GM18873 (cell line): ENCODE data around the gene SLC45A3.

ENCODE experiments used
- ATAC-seq: cut with Tn5 transposase; IDR thresholded peaks from one replicate; pipeline ENCODE4 v1.9.1; 2021; ENCODE audit warnings: mild to moderate bottlenecking, moderate library complexity, moderate number of reproducible peaks; ENCODE audit not compliant: unreplicated experiment, low FRiP score

Gene SLC45A3

GRCh38 chr1:205615789-205616188 is 64.5 kb downstream of the SLC45A3 start:
- ATAC-seq = no peak

DNA sequence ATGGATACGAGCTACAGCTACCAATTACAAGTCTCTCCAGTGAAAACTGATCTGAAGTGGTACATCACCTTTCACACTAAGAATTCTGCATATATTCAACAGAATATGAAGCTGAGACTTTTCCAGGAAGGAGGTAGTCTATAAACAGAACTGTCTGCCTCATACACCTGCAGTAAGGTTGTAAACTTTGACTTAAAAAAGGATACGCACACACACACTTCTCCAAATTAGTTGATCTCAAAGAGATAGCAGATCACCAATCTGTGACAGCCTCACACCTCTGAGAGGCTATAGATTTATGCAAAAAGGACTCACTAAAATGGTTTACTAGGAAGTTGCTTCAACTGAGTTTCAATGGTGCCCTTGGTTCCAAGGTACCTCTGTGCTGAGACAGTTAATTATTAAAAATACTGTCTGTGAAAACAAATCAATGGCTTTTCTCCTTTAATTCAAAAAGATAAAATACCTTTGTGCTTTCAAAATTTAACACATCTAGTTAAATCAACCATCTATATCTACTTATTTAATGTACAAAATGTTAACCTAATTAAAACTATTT is 66.4 kb downstream of the SLC45A3 start:
- no peak for ATAC-seq

- ATAC-seq = no peak
Measured at GRCh38 chr1:205612556-205612955, 67.8 kb downstream of the SLC45A3 start.

DNA sequence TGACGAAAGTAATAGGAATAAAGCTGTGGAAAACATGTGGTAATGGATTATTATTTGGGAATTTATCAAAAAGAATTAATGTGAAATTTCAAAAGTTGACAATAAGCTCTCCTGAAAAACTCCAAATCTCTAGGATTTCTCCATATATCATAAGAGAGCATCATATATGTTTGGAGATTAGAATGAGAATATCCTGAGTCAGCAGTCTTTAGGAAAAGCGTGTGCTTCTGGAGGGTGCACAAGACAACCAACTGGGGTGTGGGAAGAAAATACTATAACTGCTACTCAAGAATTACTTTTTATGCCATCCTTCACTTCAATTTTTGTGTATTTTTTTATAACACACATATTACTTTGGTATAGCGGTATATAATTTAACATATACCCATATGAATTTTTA is 68.2 kb downstream of the SLC45A3 start:
- no peak for ATAC-seq

- no peak for ATAC-seq
Measured at GRCh38 chr1:205610901-205611466, 69.3 kb downstream of the SLC45A3 start.

DNA sequence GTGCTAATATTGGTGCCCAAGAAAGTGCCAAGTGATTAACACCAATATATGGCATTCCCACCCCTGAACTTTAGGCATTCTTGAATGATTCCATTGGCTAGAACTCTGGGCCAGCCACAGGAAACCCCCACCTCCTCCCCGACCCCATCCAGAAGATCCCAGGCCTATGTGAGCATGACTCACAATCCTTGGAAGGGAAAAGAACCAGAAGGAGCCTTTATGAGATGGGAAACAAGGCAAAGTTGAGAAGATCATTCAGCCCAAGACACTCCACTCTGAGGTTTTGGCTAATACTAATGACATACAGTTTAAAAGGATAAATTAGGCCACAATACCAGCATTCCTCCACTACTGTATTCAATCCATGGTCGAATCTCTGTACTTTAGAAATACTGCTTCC is 70.3 kb downstream of the SLC45A3 start:
- no peak for ATAC-seq
